Measurements from ENCODE around the gene PSMD6.

- no peak for TF ChIP-seq CTCF (IDR thresholded peaks at IDR 0.05; ENCODE audit: insufficient read depth, low read length, poor library complexity, severe bottlenecking)
- no peak for TF ChIP-seq EZH2phosphoT487 (conservative IDR thresholded peaks at IDR 0.05; ENCODE audit: low read length)
Measured at GRCh38 chr3:64064804-64065203, 41.5 kb upstream of the PSMD6 start.
